Activated CD4-positive, alpha-beta T cell treated with anti-CD3 and anti-CD28 coated beads for 1 hour (primary cell): ENCODE results near the gene SSBP1.
"Not testable (repeated sequence)": the region's sequence is repeated elsewhere in the genome, so short reads cannot be mapped to it uniquely, and the experiment has no call there.

Experiments used
- DNase-seq: peaks from one replicate; pipeline ENCODE4 v3.0.0-alpha.2; 2020

SSBP1 gene

DNA sequence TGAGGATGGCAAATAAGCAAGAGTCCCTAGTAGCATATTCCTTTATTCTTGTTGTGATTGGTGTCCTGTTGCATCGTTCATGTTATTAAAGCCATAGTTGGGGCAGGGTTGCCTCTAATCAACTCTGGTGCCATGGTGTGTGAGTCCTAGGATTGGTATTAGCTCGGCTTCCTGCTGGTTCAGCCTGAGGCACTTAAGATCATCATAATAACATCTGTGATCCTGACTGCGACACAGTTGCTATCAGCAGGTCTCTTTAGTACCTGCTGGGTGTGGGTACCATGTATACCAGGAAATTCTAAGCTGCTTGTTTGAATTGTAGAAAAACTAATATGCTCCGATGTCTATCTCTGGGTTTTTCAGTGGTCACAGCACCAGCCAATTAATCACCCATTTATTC, 28.4 kb upstream of the SSBP1 start:
- no peak for DNase-seq

GRCh38 chr7:141710301-141710700, 27.9 kb upstream of the SSBP1 start:
- DNase-seq = no peak

DNA sequence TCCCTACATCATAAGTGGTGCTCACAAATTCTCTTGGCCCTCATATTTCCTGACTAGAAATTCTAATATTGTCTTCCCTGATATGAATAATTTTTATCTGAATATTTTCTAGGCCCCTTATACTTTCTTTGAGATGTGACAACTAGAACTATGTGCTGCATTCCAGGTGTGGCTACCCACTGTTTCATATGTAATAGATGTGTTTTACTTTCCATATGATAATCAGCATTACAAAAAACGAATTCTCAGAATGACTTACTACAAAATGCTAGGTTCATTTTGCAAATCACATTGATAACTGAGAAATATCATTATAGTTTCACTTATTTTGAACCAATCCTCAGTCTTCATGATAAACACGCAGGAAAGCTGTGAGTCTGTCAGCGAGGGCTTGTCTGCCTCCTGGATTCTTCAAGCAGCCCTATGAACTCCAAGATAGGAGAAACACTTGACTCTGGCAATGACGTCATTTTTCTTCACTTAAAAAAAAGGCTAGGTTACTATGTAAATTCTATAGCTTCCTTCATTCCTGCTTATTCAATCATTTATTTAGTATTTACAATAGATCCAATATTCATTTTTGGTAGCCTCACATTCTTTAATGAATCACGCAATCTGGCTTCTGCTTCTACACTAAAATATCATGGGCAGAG, 25.4 kb upstream of the SSBP1 start:
- DNase-seq = no peak

DNA sequence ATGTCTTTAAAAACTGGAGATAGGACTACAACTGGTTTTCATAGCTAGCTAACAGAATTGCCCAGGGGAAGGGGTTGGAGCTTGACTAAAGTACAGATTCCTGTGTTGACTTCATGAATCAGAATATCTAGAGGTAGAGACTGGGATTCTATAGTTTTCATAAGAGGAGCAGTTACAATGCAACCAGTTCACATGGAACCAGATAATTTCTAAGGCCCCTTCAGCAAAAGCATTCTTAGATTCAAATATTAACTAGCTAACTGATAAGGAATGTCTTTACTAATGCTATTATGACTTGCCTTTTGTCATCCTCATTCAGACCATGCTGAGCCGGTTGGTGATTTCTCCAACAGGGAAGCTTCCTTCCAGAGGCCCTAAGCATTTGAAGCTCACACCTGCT, 24.3 kb upstream of the SSBP1 start:
- DNase-seq = no peak

- DNase-seq = no peak
Observed at GRCh38 chr7:141714571-141714970, 23.6 kb upstream of the SSBP1 start.

- no peak for DNase-seq
Observed at GRCh38 chr7:141715018-141715417, 23.1 kb upstream of the SSBP1 start.

DNA sequence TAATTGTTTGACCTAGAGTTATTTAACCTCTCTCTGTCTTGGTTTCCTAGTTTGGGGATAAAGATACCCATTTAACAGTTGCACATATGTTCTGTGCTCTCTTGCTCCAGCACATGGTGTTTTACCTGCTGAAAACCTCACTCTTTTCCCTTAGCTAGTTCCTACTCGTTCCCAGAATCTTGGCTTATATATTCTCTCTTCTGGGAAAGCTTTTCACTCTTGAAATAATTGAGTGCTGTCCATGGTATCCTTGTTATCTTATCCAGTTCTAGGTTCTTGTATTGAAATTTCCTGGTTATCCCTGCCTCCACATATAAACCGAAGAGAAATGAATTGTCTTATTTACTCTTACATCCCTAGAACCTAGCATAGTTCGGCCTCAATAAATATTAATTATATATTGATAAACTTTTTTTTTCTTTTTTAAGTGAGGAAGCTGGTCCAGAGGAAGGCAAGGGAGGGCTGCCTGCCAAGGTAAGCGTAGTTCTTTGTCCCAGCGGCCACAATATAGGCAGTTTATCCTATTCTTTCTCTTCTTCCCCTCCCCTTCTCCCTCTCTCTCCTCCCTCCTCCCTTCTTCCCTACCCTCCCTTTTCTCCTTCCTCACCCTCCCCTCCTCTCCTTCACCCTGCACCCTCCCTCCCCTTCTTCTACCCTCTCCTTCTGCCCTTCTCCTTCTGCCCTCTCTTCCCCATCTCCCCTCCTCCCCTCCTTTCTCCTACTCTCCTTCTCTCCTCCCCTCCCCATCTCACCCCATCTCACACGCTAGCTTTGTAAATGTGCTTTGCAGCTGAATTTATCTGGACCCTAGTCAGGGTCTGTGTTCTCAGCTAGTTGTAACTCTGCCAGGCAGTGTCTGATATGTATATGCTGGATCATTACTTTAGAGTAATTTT, 22.1 kb upstream of the SSBP1 start:
- no peak for DNase-seq

- no peak for DNase-seq
Observed at GRCh38 chr7:141717450-141717849, 20.7 kb upstream of the SSBP1 start.

- no peak for DNase-seq
Observed at GRCh38 chr7:141722529-141722928, 15.6 kb upstream of the SSBP1 start.

- no peak for DNase-seq
Observed at GRCh38 chr7:141729020-141729419, 9.1 kb upstream of the SSBP1 start.

- no peak for DNase-seq
Observed at GRCh38 chr7:141731476-141732149, 6.5 kb upstream of the SSBP1 start.

DNA sequence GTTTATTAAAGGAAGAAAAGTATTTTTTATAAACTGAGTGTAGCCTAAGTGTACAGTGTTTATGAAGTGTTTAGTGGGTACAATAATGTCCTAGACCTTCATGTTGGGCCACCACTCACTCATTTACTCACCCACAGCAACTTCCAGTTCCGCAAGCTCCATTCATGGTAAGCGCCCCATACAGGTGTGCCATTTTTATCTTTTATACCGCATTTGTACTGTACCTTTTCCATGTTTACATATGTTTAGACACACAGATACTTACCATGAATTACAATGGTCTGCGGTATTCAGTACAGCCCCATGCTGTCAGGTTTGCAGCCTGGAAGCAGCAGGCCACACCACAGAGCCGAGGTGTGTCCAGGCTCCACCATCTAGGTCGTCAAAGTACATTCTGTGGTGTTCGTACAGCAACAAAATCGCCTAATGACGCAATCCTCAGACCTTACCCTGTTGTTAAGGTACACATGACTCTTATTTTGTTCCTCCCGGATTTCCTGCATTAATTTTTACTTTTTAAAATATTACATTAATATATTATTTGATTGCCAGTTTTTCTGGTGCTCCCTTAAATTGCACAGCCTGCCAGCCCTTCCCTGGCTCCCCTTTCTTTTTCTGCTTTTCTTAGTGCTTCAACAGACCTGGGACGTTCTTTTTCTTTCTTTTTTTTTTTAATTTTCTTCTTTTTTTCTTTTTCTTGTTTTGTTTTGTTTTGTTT, 881 bp upstream of the SSBP1 start:
- DNase-seq = no peak

- DNase-seq = no peak
Observed at GRCh38 chr7:141738592-141739013, 445 bp downstream of the SSBP1 start.

GRCh38 chr7:141739250-141739649, 1.1 kb downstream of the SSBP1 start:
- DNase-seq = no peak

- DNase-seq = no peak
Observed at GRCh38 chr7:141742229-141742628, 4.1 kb downstream of the SSBP1 start.

DNA sequence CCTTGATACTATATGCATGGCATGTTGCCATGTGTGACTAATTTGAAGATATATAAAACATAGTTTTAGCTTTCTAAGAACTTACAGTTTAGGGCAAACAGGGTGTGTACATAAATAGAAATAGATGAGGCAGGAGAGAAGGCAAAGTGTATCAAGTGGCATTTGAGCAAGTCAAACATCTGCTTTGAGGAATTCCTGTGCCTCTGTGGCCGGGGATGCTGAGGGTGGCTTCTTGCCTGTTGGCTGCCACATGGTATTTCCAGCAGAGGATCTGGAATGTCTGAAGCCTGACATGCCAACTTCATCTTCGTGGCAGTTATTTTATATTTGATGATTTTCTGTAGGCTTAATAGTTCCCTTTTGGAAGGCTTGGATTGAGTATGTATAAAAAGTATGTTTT, 6.0 kb downstream of the SSBP1 start:
- DNase-seq = no peak

GRCh38 chr7:141748396-141748795, 10.2 kb downstream of the SSBP1 start:
- no peak for DNase-seq

- not testable (repeated sequence) for DNase-seq
Observed at GRCh38 chr7:141751904-141752303, 13.7 kb downstream of the SSBP1 start.

GRCh38 chr7:141752634-141753033, 14.5 kb downstream of the SSBP1 start:
- DNase-seq = no peak

- DNase-seq = no peak
Observed at GRCh38 chr7:141754939-141755338, 16.8 kb downstream of the SSBP1 start.

DNA sequence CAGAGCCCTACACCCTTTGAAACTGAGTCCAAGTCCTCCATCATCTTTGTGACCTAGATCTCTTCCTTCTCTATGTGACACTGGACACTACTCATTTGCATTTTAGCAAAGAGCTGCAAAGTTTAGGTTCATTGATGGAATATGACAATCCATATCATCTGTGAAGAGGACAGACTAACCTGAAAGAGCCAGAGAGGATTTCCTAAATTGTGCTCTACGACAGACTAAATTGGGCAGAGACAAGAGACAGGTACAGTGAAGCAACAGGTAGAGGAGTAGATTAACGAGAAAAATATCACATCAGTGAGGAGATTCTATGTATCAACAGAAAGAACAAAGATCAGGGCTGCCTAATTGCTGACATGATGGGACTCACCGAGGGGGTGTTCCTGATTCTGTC, 25.6 kb downstream of the SSBP1 start, which contains the start of gene TAS2R3:
Gene TAS2R3, plus strand, starts transcription at position 301 of the 400 bp plus-strand sequence. Its CDS starts 62 bp downstream, at position 363.
- no peak for DNase-seq

DNA sequence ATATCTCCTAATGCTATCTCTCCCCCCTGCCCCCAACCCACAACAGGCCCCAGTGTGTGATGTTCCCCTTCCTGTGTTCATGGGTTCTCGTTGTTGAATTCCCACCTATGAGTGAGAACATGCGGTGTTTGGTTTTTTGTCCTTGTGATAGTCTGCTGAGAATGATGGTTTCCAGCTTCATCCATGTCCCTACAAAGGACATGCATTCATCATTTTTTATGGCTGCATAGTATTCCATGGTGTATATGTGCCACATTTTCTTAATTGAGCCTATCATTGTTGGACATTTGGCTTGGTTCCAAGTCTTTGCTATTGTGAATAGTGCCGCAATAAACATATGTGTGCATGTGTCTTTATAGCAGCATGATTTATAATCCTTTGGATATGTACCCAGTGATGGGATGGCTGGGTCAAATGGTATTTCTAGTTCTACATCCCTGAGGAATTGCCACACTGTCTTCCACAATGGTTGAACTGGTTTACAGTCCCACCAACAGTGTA, 32.0 kb downstream of the SSBP1 start:
- not testable (repeated sequence) for DNase-seq

- no peak for DNase-seq
Observed at GRCh38 chr7:141776374-141776773, 38.2 kb downstream of the SSBP1 start, which contains the start of gene TAS2R4. Gene TAS2R4, plus strand, starts transcription at chr7:141776674. Its CDS starts 1,815 bp downstream, at chr7:141778489.
